Measurements from ENCODE around the gene SMIM20. TPM values are rescaled to one million over a fixed set of nuclear protein-coding genes. Genes with fewer than 3 reads are reported as not detected.
"Not testable (repeated sequence)": the region's sequence is repeated elsewhere in the genome, so short reads cannot be mapped to it uniquely, and the experiment has no call there.

The SMIM20 gene
- 19.2 and 21.5 TPM in 2 replicates for total RNA-seq

DNA sequence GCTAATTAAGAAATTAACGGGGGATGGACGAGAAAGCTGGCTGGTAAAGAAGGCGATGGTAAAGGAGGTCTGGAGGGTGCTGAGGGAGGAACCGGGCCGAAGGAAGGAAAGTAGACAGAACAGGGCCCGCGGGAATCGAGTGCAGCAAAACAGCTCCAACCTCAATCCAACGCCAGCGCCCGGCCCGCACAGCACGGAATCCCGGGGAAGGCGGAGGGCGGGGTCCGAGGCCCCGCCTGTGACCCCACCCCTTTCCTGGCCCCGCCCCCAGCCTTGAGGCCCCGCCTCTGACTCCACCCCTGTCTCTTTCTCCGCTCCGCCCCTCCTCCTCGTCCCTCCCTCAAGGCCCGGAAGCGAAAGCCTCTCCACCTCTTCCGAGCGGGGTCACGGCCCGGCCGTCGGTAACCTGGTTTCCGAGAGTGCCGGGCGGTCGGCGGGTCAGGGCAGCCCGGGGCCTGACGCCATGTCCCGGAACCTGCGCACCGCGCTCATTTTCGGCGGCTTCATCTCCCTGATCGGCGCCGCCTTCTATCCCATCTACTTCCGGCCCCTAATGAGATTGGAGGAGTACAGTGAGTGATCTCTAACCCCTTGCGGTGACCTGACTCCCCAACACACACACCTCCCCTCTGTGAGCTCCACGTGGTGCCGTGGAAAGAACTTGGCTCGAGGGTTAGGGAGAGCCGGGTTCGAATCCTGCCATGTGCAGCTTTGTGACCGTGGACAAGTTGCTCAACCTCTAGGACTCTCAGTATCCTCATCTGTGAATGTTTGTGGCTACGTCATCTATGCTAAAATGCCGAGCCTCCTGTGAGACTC is at the start of gene SMIM20:
SMIM20 (plus strand) TSS at position 370 of the 819 bp plus-strand sequence; CDS start at position 464, 94 bp downstream.
- Mint-ChIP-seq H3K4me3 (peak within 1 kb of the TSS; percentile 94), H3K27me3 (ENCODE audit: insufficient read depth) (peaks cover 5% of the 10 kb centered on the region), H3K36me3 (ENCODE audit: low read depth) (peaks cover 6% of the 10 kb centered on the region), H3K27ac (peak within 1 kb of the TSS; percentile 99), H3K4me1 (ENCODE audit: low read depth) (peaks cover 24% of the 10 kb centered on the region), H3K9me3 (no peaks in the 10 kb centered on the region)
- intact Hi-C loops (cut with micrococcal nuclease), result loop anchor here (1.0 to 10.0 kb wide), 12 partner anchors 24 to 1329 kb away; partner anchors contain the start of genes ANAPC4, DHX15, PI4K2B and SEPSECS
- peak; percentile 88 for DNase-seq (ENCODE audit: low spot score)

DNA sequence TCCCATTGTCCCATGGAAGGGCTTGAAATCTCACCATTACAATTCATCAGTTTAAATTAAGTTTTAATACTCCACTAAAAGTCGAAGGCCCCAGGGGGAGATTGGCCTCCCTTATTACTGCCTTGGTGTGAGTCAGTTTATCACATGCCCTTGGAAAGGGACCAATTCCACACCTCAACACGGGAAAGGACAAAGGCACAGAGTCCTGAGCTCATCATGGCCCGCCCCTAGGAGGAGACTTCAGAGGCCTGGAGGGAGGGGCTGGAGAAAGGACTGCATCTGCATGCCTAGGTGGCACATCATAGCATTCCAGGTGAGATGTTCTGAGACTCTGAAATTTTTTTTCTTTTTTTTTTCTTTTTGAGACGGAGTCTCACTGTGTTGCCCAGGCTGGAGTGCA is 48.4 kb upstream of the SMIM20 start:
- peak overlapping the region; percentile 29 for H3K4me3 Mint-ChIP-seq
- no peak for DNase-seq (ENCODE audit: low spot score)
- peaks cover 2% of the 10 kb centered on the region for H3K27me3 Mint-ChIP-seq (ENCODE audit: insufficient read depth)
- H3K36me3 Mint-ChIP-seq (ENCODE audit: low read depth), result peaks cover 6% of the 10 kb centered on the region
- H3K4me1 Mint-ChIP-seq (ENCODE audit: low read depth), result peaks cover 16% of the 10 kb centered on the region
- intact Hi-C loops (cut with micrococcal nuclease), result loop anchor here (10.0 kb wide), 3 partner anchors 631 to 1149 kb away; partner anchors contain the start of genes PI4K2B and TBC1D19
- no peak overlapping the region for H3K27ac Mint-ChIP-seq
- no peaks in the 10 kb centered on the region for H3K9me3 Mint-ChIP-seq

DNA sequence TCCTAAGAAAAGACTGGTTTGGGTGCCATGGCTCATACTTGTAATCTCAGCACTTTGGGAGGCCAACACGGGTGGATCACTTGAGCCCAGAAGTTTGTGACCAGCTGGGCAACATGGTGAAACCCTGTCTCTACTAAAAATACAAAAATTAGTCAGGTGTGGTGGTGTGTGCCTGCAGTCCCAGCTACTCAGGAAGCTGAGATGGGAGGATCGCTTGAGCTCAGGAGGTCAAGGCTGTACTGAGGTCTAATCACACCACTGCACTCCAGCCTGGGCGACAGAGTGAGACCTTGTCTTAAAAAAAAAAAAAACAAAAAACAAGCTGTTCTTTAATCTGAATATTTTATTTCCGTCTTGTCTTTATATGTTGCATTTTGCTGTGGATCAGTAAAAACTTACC is 47.6 kb upstream of the SMIM20 start:
- H3K36me3 Mint-ChIP-seq (ENCODE audit: low read depth); H3K4me1 Mint-ChIP-seq (ENCODE audit: low read depth); DNase-seq (ENCODE audit: low spot score); H3K4me3 Mint-ChIP-seq; H3K9me3 Mint-ChIP-seq; H3K27me3 Mint-ChIP-seq (ENCODE audit: insufficient read depth); H3K27ac Mint-ChIP-seq: not testable (repeated sequence)
- intact Hi-C loops (cut with micrococcal nuclease), result loop anchor here (10.0 kb wide), 3 partner anchors 632 to 1148 kb away; partner anchors contain the start of genes PI4K2B and TBC1D19

DNA sequence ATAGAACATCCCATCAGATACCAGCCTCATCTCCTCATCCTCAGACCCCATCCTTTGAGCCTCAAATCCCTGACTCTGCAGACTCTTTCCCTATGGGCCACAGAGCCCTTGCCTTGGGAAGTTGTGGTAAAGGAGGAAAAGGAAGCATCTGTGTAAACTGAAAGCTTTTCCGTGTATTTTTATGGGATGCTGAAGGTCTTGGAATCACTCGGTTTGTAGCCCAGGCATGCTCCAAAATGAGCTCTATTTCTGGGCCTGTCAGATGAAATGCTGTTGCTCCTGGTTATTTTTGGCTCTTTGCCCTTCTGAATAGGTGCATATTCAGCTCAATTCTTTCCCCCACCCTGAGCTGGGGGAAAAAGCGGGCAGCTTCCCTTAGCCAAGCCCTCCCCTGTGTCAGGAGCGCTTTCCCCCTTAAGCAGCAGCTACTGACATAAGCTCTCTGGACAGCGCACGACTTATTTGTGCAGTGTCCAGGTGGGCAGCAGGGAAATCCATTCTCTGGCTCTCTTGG is 46.2 kb upstream of the SMIM20 start:
- H3K4me3 Mint-ChIP-seq, result no peak overlapping the region
- H3K4me1 Mint-ChIP-seq (ENCODE audit: low read depth), result peaks cover 4% of the 10 kb centered on the region

DNA sequence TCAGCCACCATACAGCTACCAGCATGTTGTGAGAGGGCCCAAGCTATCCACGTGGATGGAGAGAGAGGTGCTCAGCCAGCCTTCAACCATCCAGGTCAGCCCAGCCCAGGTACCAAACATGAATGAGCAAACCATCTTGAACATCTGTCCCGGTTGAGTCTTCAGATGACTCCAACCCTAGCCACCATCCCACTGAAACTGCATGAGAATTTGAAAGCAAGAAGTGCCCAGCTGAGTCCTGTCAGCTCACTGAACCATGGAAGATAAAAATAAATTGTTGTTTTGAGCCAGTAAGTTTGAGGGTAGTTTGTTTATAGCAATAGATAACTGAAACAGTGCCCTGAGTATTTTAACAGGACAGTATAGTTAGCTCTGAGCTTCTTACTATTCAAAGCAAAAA is 43.9 kb upstream of the SMIM20 start:
- intact Hi-C loops (cut with micrococcal nuclease), result no loop called here
- Mint-ChIP-seq H3K4me3 (no peak overlapping the region), H3K4me1 (ENCODE audit: low read depth) (peaks cover 9% of the 10 kb centered on the region), H3K36me3 (ENCODE audit: low read depth) (peaks cover 1% of the 10 kb centered on the region), H3K27me3 (ENCODE audit: insufficient read depth) (peaks cover 2% of the 10 kb centered on the region), H3K27ac (no peak overlapping the region), H3K9me3 (no peaks in the 10 kb centered on the region)
- DNase-seq (ENCODE audit: low spot score), result no peak

More for the DNA sequence above, 46.2 kb upstream of the SMIM20 start:
- intact Hi-C loops (cut with micrococcal nuclease), result loop anchor here (10.0 kb wide), 3 partner anchors 633 to 1147 kb away; partner anchors contain the start of genes PI4K2B and TBC1D19
- Mint-ChIP-seq H3K36me3 (ENCODE audit: low read depth) (peaks cover 1% of the 10 kb centered on the region), H3K9me3 (no peaks in the 10 kb centered on the region), H3K27me3 (ENCODE audit: insufficient read depth) (peaks cover 2% of the 10 kb centered on the region), H3K27ac (no peak overlapping the region)
- no peak for DNase-seq (ENCODE audit: low spot score)

DNA sequence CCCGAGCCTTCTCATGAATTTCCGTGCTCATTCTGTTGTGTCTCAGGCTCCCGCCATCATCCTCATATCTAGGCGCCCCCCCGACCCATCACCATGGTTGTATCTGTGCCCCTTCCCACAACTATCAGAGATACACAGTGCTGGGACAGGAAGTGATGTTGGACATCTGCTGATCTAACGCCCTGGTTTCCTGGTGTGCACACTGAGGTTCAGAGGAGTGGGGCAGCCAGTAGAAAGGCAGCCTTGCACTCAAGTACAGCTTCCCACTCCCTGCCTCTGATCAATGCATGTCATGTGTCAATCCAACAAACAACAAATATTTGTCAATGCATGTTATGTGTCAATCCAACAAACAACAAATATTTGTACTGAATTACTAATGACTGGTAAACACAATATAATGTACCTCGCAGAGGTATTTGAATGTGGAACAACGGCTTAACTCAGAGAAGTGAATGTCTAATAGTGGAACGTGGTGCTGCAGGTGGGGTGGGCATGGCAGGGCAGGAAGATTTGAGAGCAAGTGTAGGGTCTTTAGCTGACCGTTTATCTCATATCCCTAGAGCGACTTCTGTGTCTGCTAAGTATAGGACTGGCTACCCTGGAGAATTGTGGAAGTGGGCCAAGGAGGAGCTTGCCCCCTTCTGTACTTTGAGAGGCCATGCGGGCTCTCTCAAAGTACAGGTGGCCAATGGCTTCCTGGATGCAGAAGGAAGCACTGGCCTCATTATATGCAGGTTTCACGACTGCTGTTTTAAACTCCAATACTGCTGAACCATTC is 41.0 kb upstream of the SMIM20 start:
- Mint-ChIP-seq H3K27me3 (ENCODE audit: insufficient read depth) (peaks cover 6% of the 10 kb centered on the region), H3K4me1 (ENCODE audit: low read depth) (peaks cover 9% of the 10 kb centered on the region), H3K9me3 (no peaks in the 10 kb centered on the region), H3K36me3 (ENCODE audit: low read depth) (peaks cover 1% of the 10 kb centered on the region), H3K4me3 (no peak overlapping the region), H3K27ac (no peak overlapping the region)
- no peak for DNase-seq (ENCODE audit: low spot score)
- intact Hi-C loops (cut with micrococcal nuclease), result no loop called here

DNA sequence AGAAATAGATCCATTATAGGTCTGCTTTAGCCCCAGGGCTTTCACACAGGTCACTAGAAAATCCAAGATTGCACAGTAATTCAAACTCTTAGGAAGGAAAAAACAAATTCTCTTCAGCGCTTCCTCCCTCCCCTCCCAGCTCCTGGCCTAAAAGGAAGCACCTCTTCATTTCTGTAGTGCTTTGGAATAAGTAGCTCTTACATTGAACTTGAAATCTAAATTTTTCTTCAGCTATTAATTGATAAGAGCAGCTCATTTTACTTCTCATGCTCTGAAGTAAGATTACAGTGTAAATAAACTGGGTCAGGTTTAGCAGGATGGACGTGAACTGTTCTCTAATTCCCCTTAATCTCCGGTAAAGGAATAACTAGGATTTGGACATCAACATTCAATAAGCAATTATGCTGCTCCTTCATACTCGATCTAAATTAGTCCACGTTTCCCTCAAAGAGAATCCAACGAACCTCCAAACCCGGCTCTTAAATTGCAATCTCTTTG is 40.3 kb upstream of the SMIM20 start:
- Mint-ChIP-seq H3K9me3 (no peaks in the 10 kb centered on the region), H3K4me3 (no peak overlapping the region), H3K27ac (no peak overlapping the region), H3K36me3 (ENCODE audit: low read depth) (peaks cover 1% of the 10 kb centered on the region), H3K4me1 (ENCODE audit: low read depth) (peaks cover 9% of the 10 kb centered on the region), H3K27me3 (ENCODE audit: insufficient read depth) (peaks cover 5% of the 10 kb centered on the region)
- intact Hi-C loops (cut with micrococcal nuclease), result no loop called here
- no peak for DNase-seq (ENCODE audit: low spot score)

DNA sequence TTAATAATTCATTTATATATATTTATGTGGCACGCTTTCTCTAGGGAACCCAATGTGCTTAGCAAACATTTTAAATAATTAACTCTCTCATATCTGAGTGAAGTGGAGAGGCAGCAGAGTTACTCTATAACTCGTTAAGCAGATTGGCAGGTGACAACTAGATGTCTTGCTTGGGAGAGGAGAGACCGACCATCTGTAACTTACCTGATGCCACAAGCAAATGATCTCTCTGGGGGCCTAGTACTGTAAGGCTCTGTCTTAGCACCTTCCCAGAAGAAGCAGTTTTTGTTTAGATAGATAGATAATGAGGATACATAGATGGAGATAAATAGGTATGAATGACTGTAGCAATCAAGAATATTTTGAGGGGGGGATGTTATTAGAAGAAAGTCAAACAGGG is 39.4 kb upstream of the SMIM20 start:
- H3K4me3 Mint-ChIP-seq, result no peak overlapping the region
- no peak for DNase-seq (ENCODE audit: low spot score)
- H3K27ac Mint-ChIP-seq, result no peak overlapping the region
- H3K36me3 Mint-ChIP-seq (ENCODE audit: low read depth), result peaks cover 1% of the 10 kb centered on the region
- no peaks in the 10 kb centered on the region for H3K9me3 Mint-ChIP-seq
- H3K4me1 Mint-ChIP-seq (ENCODE audit: low read depth), result peaks cover 9% of the 10 kb centered on the region
- intact Hi-C loops (cut with micrococcal nuclease), result no loop called here
- peaks cover 3% of the 10 kb centered on the region for H3K27me3 Mint-ChIP-seq (ENCODE audit: insufficient read depth)

DNA sequence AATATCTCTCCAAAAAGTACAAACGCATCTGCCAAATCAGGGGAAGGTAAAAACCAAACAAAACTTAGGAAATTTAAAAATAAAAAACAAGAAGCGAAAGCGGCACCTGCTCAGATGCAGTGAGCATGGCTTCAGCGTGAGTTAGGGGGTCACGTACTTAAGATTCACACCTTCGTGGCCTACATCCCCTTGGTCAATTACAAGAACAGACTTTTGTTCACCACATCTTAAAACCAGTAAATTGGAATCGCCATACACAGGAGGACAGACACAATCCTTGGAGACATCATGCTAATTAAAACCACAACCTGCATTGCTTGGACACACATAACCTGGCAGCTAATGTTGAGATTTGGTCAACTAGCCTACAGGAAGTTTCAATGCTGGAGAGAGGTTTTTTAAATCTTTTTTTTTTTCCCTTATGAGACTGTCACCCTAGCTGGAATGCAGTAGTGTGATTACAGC is 38.7 kb upstream of the SMIM20 start:
- Mint-ChIP-seq H3K27ac (no peak overlapping the region), H3K36me3 (ENCODE audit: low read depth) (peaks cover 1% of the 10 kb centered on the region), H3K27me3 (ENCODE audit: insufficient read depth) (peaks cover 3% of the 10 kb centered on the region), H3K4me1 (ENCODE audit: low read depth) (peaks cover 9% of the 10 kb centered on the region), H3K9me3 (no peaks in the 10 kb centered on the region), H3K4me3 (no peak overlapping the region)
- intact Hi-C loops (cut with micrococcal nuclease), result no loop called here
- DNase-seq (ENCODE audit: low spot score), result no peak

DNA sequence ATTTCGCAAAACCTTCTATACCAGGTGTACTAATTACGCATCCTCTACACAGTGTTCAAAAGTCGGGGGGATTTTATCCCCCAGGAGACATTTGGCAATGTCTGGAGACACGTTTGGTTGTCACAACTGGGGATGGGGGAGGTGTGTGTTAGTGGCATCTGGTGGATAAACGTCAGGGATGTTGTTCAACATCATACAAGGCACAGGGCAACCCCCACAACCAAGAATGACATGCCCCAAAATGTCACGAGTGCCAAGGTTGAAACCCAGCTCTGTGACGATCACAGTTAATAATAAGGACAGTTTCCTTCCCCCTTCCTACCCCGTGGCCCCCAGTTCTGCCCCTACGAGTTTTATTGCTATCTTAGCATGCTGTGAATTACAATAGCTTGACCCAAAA is 35.3 kb upstream of the SMIM20 start:
- Mint-ChIP-seq H3K27me3 (ENCODE audit: insufficient read depth) (peaks cover 5% of the 10 kb centered on the region), H3K27ac (no peak overlapping the region), H3K9me3 (no peaks in the 10 kb centered on the region), H3K36me3 (ENCODE audit: low read depth) (no peaks in the 10 kb centered on the region), H3K4me1 (ENCODE audit: low read depth) (no peaks in the 10 kb centered on the region), H3K4me3 (no peak overlapping the region)
- DNase-seq (ENCODE audit: low spot score), result no peak
- intact Hi-C loops (cut with micrococcal nuclease), result no loop called here

DNA sequence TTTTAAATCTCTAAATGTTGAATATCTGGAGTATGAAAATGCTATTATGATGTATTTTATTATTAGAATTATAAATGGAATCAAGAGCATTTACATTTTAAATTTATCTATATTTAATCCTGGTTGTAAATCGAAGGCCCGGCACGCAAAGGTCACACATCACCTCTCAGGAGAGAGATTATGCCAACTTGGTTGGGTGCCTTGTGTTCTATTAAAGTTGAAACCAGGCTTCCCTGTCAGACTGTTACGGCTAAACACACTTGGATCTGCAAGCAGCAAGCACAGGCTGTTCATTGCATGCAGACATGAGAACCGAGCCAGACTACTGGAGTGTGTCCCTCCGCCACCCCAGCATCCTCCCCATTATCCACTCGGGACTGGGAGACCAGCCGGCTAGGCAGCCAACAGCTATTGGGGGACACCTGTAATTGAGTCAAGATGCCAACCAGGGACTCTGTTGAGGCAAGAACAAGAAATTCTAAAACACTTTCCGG is 34.9 kb upstream of the SMIM20 start:
- Mint-ChIP-seq H3K4me1 (ENCODE audit: low read depth) (no peaks in the 10 kb centered on the region), H3K36me3 (ENCODE audit: low read depth) (no peaks in the 10 kb centered on the region), H3K9me3 (no peaks in the 10 kb centered on the region), H3K27ac (no peak overlapping the region), H3K27me3 (ENCODE audit: insufficient read depth) (peaks cover 5% of the 10 kb centered on the region), H3K4me3 (no peak overlapping the region)
- DNase-seq (ENCODE audit: low spot score), result no peak
- intact Hi-C loops (cut with micrococcal nuclease), result no loop called here

DNA sequence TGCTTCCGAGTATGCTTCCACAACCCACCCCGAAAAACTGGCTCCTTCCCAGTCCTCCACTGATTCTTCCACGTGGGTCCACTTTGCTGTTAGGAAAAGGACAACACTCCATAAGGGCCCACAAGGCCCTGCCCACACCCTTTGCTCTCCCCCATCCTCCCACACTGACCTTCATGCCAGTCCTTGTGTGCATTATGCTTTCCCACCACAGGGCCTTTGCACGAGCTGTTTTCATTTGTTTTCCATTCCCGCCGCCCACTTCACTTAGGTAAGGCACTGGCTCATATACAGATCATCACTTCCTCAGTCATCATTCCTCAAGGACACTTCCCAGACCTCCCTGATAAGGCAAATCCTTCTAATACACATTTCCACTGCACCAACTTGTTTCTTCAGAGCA is 34.4 kb upstream of the SMIM20 start:
- Mint-ChIP-seq H3K4me1 (ENCODE audit: low read depth) (no peaks in the 10 kb centered on the region), H3K4me3 (no peak overlapping the region), H3K27ac (no peak overlapping the region), H3K27me3 (ENCODE audit: insufficient read depth) (peaks cover 5% of the 10 kb centered on the region), H3K36me3 (ENCODE audit: low read depth) (no peaks in the 10 kb centered on the region), H3K9me3 (no peaks in the 10 kb centered on the region)
- no peak for DNase-seq (ENCODE audit: low spot score)
- intact Hi-C loops (cut with micrococcal nuclease), result no loop called here
